Esophagus muscularis mucosa (tissue), 4 donors: ENCODE measurements around the gene BTG4. TPM values are rescaled to one million over a fixed set of nuclear protein-coding genes. Genes with fewer than 3 reads are reported as not detected.
A peak's percentile ranks its signal among the peaks of the same experiment; 100 is the strongest.

Experiments
- DNase-seq: peaks from one replicate; pipeline ENCODE4 v3.0.0-alpha.2; 2017; ENCODE audit errors: extremely low spot score
- H3K27ac ChIP-seq, 4 donors: fragments of 200-600 bp; sonication (generic); replicated peaks in 1 of 4; 1 replicate in 3 of 4; 2 replicates in 1 of 4; pipeline ENCODE4 v1.5.1; 2016 to 2019; ENCODE audit warnings: mild to moderate bottlenecking in 1 of 4
- H3K27me3 ChIP-seq, 4 donors: fragments of 200-600 bp; sonication (generic); one replicate each; pipeline versions ENCODE4 v1.5.1 to v1.6.0; 2016 to 2019
- H3K36me3 ChIP-seq, 4 donors: fragments of 200-600 bp; sonication (generic); one replicate each; pipeline ENCODE4 v1.5.1; 2016 to 2019
- H3K4me1 ChIP-seq, 4 donors: fragments of 200-600 bp; sonication (generic); one replicate each; pipeline ENCODE4 v1.5.1; 2016 to 2019
- H3K4me3 ChIP-seq, 4 donors: fragments of 200-600 bp; sonication (generic); 1 replicate in 2 of 4; 2 replicates in 2 of 4; pipeline ENCODE4 v1.5.1; 2016 to 2019; ENCODE audit warnings: mild to moderate bottlenecking in 4 of 4, moderate library complexity in 1 of 4
- H3K9me3 ChIP-seq, 4 donors: fragments of 200-600 bp; sonication (generic); 1 replicate in 3 of 4; 2 replicates in 1 of 4; pipeline ENCODE4 v1.5.1; 2016 to 2019
- EP300 ChIP-seq: sonication (generic); formaldehyde crosslinking; IDR thresholded peaks from one replicate; pipeline ENCODE4 v1.6.1; 2017; ENCODE audit warnings: antibody characterized with exemption
- POLR2A ChIP-seq: fragments of 450-650 bp; IDR thresholded peaks from one replicate; pipeline ENCODE4 v1.6.1; 2017; ENCODE audit warnings: antibody characterized with exemption, moderate library complexity, mild to moderate bottlenecking, low read depth
- POLR2AphosphoS5 ChIP-seq, 2 donors: sonication (generic); formaldehyde crosslinking; IDR thresholded peaks; one replicate each; pipeline ENCODE4 v1.6.1; 2017; ENCODE audit warnings: antibody characterized with exemption in 2 of 2
- WGBS: methylation state at CpG from one replicate; pipeline ENCODE4 v1.1.5; 2018; 5-methylcytosine and 5-hydroxymethylcytosine counted together
- intact Hi-C: fragments of 100-400 bp; cut with DNase I; formaldehyde crosslinking; loops from one replicate; pipeline ENCODE4 v1.15.1; 2023
- total RNA-seq, 4 donors: library from RNA; depleted of rRNA; stranded (reverse); fragments of >200 nt; gene quantifications; one replicate each; pipeline versions ENCODE4 v1.1.0 to v1.2.1, GENCODE V29; 2016
- TF ChIP-seq, protein P1 (sequence below), 3 experiments: fragments of 200-600 bp in 2 of 3; fragments of 450-650 bp in 1 of 3; sonication (generic) in 2 of 3; IDR thresholded peaks; one replicate each; pipeline ENCODE4 v1.5.1; 2017 to 2019; ENCODE audit warnings: antibody characterized with exemption in 3 of 3, mild to moderate bottlenecking in 2 of 3, moderate library complexity in 1 of 3

Gene BTG4
- not detected for total RNA-seq

DNA sequence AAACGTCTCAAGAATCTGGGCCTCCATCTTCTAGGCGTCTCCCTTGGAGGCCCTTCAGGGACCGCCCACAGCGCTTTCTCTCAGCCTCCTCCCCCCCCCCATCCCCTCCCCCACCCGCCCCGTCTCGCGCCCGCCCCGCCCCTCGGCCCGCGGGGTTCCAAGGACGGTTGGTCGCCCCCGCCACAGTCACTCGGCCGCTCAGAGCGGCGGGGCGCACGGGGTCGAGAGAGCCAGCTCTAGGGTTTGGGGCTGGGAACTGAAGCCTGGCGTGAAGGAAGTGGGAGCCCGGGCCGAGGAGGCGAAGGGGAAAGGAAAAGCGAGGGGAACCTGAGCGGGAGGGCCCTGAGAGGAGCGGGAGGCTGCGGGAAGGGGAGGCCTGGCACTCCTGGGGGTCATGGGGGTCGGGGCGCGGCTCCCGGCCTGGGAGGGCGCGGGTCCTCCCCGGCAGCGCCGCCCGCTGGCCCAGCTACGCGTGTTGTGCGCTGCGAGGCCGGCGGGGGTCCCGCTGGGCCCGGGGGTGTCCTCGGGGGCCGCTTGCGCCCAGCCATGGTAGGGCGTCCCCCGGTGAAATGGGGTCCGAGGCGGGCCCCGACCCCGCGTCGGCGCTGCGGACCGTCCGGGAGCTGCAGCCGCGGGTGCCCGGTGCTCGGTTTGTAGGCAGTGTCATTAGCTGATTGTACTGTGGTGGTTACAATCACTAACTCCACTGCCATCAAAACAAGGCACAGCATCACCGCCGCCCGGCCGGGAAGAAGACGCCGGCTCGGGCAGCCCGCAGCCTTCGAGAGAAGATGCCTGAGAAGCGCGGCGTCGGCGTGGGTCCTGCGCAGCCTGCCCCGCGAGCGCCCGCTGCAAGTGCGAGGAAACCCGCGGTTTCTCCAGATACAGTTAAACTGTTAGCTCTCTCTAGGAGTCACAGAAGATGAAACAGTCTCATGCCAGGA, at the start of gene BTG4:
BTG4 (minus strand) TSS at position 91 of the 944 bp plus-strand sequence. CDS start 13,610 bp downstream, outside the sequence.
- Histone ChIP-seq H3K27me3 (peaks cover 5 to 58% (median 32%) of the 10 kb centered on the region in 4 donors), H3K27ac (no peak within 1 kb of the TSS), H3K4me3 (peak within 1 kb of the TSS; percentile 48 to 61 (median 50)), H3K9me3 (no peaks in the 10 kb centered on the region), H3K4me1 (peaks cover 12 to 20% (median 13%) of the 10 kb centered on the region in 4 donors), H3K36me3 (no peaks in the 10 kb centered on the region)
- WGBS, result 18% methylated on average over 19 of the region's 90 CpGs
- TF ChIP-seq POLR2AphosphoS5 (IDR thresholded peaks at IDR 0.05), result no peak
- no peak for TF ChIP-seq POLR2A
- no peak for TF ChIP-seq EP300
- TF ChIP-seq, protein P1, sequence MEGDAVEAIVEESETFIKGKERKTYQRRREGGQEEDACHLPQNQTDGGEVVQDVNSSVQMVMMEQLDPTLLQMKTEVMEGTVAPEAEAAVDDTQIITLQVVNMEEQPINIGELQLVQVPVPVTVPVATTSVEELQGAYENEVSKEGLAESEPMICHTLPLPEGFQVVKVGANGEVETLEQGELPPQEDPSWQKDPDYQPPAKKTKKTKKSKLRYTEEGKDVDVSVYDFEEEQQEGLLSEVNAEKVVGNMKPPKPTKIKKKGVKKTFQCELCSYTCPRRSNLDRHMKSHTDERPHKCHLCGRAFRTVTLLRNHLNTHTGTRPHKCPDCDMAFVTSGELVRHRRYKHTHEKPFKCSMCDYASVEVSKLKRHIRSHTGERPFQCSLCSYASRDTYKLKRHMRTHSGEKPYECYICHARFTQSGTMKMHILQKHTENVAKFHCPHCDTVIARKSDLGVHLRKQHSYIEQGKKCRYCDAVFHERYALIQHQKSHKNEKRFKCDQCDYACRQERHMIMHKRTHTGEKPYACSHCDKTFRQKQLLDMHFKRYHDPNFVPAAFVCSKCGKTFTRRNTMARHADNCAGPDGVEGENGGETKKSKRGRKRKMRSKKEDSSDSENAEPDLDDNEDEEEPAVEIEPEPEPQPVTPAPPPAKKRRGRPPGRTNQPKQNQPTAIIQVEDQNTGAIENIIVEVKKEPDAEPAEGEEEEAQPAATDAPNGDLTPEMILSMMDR (IDR thresholded peaks at IDR 0.05), result no peak
- no peak for DNase-seq
- intact Hi-C loops, result no loop called here

DNA sequence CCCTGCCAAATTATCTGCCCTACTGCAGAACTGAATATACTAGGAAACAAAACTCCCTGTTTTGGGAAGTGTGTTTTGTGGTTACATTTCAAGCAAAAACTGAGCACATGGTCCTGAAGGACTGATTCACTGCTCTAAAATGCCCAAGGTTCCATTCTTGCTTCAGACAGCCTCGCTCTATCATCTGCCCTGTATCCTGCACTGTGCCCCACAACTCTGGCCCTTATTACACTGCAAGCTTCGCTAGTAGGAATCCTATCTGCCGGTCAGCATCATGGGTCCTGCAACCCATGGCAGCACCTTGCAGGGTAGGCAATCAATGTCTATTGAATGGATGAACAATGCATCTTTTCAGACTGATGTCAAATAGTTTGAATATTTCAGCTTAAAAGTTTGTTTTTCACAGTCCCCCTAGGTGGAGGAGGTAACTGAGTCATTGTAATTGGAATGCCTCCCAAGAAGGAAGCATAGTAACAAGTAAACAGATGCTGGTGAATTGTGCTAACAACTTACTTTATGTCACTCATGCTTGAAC, 49.7 kb upstream of the BTG4 start:
- intact Hi-C loops, result no loop called here
- H3K4me1 ChIP-seq, result peaks cover 0 to 18% (median 16%) of the 10 kb centered on the region in 4 donors
- 61% methylated on average over 3 of the region's 3 CpGs for WGBS
- no peak for DNase-seq
- H3K36me3 ChIP-seq, result peaks cover 0 to 6% (median 0%) of the 10 kb centered on the region in 4 donors
- H3K4me3 ChIP-seq, result no peak overlapping the region
- no peaks in the 10 kb centered on the region for H3K9me3 ChIP-seq
- no peaks in the 10 kb centered on the region for H3K27me3 ChIP-seq
- TF ChIP-seq POLR2A, result no peak
- TF ChIP-seq EP300, result no peak
- TF ChIP-seq POLR2AphosphoS5 (IDR thresholded peaks at IDR 0.05), result no peak
- TF ChIP-seq, protein P1 (IDR thresholded peaks at IDR 0.05), result no peak
- no peak overlapping the region for H3K27ac ChIP-seq

DNA sequence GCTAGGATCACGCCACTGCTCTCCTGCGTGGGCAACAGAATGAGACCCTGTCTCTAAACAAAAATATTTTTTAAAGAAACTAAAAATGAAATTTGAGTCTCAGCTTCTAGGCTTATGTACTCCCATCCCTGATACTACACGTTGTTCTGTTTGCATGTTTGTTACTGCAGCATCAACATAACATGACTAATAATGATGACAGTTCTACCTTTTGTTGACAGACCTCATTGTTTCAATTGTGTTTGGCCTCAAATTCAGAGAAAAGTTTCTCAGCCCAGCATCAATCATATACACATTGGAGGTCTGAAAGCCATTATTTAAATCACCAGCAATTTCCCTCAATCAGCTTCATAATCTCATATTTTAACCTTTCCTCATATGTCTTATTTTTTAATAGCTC, 49.1 kb upstream of the BTG4 start:
- intact Hi-C loops, result no loop called here
- H3K36me3 ChIP-seq, result peaks cover 0 to 6% (median 0%) of the 10 kb centered on the region in 4 donors
- no peak overlapping the region for H3K4me3 ChIP-seq
- WGBS, result 86% methylated on average over 3 of the region's 3 CpGs
- no peak overlapping the region for H3K27ac ChIP-seq
- peaks cover 0 to 18% (median 16%) of the 10 kb centered on the region in 4 donors for H3K4me1 ChIP-seq
- no peaks in the 10 kb centered on the region for H3K9me3 ChIP-seq
- no peak for DNase-seq
- no peaks in the 10 kb centered on the region for H3K27me3 ChIP-seq
- TF ChIP-seq, protein P1 (IDR thresholded peaks at IDR 0.05), result no peak
- TF ChIP-seq EP300 (no peak), POLR2A (no peak), POLR2AphosphoS5 (IDR thresholded peaks at IDR 0.05) (no peak)

DNA sequence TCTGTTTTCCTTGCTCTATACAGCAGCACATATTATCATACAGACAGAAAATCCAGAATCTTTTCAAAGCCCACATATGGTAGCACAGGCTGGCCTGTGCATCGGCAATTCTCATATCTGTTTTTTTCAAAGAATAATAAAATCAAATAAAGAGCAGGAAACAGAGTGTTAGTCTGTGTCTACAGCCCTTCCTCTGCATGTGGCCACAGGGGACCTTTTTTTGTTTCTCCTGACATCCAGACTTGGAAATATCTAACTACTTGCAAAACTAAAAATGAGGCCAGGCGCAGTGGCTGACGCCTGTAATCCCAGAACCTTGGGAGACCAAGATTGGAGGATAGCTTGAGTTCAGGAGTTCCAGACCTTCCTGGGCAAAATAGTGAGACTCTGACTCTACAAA, 48.6 kb upstream of the BTG4 start:
- peaks cover 0 to 18% (median 16%) of the 10 kb centered on the region in 4 donors for H3K4me1 ChIP-seq
- DNase-seq, result no peak
- no peaks in the 10 kb centered on the region for H3K9me3 ChIP-seq
- TF ChIP-seq, protein P1 (IDR thresholded peaks at IDR 0.05), result no peak
- no peak for TF ChIP-seq POLR2A
- TF ChIP-seq EP300, result no peak
- no peak for TF ChIP-seq POLR2AphosphoS5 (IDR thresholded peaks at IDR 0.05)
- H3K27ac ChIP-seq, result no peak overlapping the region
- H3K36me3 ChIP-seq, result peaks cover 0 to 6% (median 0%) of the 10 kb centered on the region in 4 donors
- H3K4me3 ChIP-seq, result no peak overlapping the region
- no peaks in the 10 kb centered on the region for H3K27me3 ChIP-seq
- intact Hi-C loops, result no loop called here
- 87% methylated on average over 3 of the region's 3 CpGs for WGBS
